Fibroblast of peridontal ligament (primary cell): ENCODE measurements around the gene ACKR2.

Experiments used
- DNase-seq: peaks from one replicate; pipeline ENCODE4 v3.0.0-alpha.2; 2010; ENCODE audit errors: extremely low read depth

Gene ACKR2

DNA sequence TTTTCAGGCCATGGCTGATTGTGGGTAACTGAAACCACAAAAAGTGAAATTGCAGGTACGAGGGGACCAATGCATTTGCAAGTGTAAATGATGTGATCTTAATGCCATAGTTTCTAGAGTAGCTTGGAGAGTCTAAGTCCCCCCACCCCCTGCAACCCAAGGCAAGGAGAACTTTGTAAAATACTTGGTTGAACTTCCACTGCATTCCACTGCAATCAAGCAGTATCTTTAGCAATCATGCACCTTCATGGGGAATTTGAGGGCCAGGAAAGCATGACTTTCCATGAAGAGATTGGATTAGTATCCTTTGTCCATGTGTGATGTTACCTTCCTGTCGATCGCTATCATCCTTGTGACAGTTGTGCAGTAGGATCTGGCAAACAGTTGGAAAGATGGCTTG, 77.8 kb downstream of the ACKR2 start:
- no peak for DNase-seq

DNA sequence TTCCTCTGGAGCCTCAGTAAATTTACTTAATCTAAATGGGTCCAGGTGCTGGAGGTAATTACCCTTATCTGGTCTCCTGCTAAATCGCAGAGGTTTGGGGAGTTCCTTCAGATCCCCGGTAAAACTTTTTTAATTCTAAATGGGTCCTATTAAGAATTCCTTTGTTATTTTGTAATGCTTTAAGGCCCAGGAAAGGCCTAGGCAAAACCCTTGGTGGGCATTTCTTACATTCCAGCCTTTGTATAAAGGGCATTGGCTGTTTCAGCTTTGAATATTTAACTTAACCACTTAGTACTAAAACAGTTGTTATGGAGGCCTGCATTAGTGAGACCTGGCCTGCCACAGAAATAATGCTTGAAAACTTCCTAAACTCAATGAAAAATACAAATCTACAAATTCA, 81.8 kb downstream of the ACKR2 start:
- DNase-seq: no peak

DNA sequence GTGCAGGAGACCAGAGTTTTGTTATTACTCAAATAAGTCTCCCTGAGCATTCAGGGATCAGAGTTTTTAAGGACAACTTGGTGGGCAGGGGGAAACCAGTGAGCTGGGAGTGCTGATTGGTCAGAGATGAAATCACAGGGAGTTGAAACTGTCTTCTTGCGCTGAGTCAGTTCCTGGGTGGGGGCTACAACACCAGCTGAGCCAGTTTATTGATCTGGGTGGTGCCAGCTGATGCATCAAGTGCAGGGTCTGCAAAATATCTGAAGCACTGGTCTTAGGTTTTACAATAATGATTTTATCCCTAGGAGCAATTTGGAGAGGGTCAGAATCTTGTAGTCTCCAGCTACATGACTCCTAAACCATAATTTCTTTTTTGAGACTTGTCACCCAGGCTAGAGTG, 82.9 kb downstream of the ACKR2 start:
- no peak for DNase-seq

DNA sequence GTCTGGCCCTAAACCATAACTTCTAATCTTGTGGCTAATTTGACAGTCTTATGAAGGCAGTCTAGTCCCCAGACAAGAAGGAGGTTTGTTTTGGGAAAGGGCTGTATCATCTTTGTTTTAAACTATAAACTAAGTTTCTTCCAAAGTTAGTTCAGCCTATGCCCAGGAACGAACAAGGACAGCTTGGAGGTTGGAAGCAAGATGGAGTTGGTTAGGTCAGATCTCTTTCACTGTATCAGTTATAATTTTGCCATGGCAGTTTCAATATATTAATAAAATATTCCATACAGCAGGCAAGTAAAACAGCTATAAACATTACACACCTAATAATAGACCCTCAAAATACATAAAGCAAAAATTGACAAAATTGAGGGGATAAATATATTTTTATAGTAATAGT, 83.6 kb downstream of the ACKR2 start:
- DNase-seq: no peak

DNA sequence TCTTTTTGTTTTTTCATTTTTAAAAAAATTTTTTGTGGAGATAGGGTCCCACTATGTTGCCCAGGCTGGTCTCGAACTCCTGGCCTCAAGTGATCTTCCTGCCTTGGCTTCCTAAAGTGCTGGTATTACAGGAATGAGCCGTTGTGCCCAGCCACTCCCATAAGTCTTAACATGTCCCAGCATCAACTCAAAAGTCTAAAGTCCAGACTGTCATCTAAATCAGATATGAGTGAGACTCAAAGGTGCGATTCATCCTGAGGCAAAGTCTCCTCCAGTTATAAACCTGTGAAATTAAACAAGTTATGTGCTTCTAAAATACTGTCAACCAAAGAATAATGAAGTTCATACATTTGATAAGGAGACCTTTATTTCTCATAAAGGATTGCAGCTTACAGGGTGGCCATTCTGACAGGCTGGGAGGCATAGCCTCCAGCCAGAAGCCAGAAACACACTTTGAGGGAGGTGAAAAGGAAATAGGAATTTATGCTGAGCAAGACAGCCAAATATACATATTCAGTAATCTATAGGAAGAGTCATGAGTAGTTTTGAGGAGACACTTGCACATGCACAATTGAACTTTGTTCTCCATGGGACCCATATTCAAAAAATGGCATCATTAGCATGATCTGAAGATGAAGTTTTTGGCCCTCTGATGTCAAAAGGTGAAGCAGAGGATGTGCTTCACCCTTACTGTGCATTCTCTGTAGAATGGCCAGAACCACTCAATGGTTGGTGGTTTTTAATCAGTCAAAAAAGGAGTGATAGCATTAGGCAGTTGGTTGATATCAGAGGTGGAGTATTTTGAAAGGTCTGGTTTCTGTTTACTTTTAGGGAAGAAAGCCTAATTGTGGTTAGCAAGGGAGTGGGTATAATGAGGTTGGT, 85.7 kb downstream of the ACKR2 start:
- DNase-seq: no peak

DNA sequence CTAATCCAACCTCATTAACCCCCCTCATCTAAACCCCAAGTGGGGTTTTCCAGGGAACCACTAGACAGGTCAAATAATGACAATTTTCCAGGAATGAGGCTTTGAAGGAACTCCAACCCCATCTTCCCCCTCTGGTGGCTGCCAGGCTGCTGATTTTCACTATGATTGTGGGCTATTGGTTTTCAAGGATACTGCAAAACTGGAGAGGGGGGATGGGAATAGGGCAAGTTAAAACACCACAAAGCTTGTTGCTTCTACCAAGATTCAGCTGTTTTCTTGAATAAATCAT, 86.3 kb downstream of the ACKR2 start:
- DNase-seq: no peak

DNA sequence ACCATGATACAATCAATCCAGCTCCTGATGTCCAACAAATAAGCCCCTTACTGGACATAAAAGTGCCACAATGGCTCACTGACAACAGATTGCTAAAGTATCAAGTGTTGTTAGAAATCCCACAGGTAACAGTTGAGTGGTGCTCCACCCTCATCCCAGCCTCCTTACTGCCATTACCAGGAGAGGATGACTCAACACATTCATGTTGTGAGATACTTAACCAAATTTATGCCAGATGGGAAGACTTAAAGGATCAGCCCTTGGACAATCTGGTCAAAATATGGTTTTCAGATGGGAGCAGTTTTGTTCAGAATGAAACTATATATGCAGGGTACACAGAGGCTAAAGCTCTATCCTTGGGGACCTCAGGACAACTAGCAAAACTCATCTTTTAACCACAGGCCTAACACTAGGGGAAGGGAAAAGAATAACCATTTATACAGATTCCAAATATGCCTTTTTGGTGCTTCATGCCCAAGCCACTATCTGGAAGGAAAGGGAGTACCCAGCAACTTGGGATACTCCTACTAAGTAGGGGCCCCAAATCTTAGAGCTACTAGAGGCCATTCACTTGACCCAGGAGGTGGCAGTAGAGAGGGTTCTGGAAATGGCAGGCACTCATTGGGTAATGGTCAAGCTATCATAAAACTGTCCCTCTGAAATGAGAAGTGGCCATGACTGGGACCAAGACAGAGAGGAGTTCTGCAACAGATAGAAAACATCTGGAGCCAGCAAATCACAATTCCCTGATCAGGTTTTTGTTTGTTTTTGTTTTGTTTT, 89.8 kb downstream of the ACKR2 start:
- DNase-seq: no peak

DNA sequence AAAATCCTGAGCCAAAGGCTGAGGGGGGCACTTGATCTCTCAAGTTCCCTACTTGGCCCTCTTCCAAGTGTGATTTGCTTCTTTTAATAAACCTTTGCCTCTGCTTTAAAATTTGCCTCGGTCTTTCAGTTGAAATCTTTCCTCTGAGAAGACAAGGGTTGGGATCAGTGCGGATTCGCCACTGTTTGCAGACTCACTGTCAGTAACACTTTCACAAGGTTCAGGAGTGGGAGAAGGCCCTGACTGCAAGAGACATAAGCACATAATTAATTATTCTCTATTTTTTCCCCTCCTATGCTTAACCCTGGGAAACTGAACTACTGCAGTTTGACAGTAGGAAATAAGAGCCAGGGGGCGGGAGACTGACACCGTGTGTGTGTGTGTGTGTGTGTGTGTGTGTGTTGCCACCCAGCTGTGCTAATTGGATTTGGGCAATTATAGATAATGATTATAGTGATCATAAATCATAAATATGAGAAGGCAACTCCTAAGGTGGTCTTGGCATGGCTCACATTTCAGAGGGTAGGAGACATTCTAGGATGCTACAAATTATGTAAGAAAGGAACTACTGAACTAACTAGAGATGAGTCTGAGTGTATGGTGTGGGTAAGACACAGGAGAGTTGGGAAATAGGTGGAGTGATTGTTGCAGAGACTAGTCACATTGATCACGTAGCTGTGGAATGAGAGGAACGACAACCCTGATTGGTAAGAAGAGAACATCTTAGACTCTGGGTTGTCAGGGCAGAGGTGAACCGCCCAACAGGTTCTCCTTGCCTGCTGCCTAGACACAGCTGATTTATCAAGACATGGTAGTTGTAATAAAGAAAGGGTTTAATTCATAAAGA, 91.2 kb downstream of the ACKR2 start:
- DNase-seq: no peak

DNA sequence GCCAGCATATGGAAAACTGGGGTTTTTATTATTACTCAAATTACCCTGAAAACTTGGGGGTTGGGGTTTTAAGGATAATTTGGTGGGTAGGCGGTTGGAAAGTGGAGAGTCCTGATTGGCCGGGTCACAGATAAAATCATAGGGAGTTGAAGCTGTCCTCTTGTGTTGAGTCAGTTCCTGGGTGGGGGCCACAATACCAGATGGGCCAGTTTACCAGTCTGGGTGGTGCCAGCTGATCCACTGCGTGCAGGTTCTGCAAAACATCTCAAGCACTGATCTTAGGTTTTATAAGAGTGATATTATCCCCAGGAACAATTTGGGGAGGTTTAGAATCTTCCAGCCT, 91.8 kb downstream of the ACKR2 start:
- DNase-seq: no peak

DNA sequence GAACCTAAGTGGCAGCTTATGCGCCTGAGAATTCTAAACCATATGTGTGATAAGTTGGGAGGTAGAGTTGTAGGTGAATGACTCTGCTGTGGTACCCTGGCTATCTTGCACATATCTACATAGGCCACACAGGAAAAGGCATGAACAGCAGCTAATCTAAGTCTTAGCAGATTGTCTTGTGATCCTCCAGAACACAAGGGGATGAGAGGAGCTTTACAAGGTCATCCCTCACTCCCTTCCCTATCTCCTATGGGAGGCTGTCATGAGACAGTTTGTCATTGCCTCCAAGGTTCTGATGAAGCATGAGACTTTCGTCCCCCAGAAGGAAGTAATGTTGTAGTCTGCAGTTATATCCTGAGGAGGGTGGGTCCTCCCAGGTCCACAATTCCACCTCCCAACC, 93.0 kb downstream of the ACKR2 start:
- DNase-seq: no peak

DNA sequence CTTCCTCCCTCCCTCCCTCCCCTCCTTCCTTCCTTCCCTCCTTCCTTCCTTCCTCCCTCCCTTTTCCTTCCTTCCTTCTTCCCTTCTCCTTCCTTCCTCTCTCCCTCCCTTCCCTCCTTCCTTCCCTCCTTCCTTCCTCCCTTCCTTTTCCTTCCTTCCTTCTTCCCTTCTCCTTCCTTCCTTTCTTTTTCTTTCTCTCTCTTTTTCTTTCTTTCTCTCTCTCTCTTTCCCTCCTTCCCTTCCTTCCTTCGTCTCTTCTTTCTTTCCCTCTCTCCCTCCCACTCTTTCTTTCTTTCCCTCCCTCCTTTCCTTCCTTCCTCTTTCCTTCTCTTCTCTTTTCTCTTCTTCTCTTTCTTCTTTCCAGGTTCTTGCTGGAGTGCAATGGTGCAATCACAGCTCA, 94.8 kb downstream of the ACKR2 start:
- no peak for DNase-seq

DNA sequence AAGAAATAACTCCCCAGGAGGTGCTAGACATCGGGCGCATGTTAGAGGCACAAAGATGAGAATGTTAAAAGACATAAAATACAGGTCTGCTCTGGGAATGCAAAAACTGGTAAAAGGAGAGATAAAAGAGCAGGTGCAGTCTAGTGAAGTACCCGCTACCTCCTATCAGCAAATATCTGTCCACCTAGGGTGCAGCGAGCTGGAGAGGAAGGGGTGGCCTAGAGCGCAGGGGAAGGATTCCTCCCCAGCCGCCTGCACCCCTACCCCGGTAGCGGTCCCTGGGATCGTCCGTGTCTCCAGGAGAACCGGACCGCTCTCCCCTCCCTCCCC, 96.5 kb downstream of the ACKR2 start:
- no peak for DNase-seq

DNA sequence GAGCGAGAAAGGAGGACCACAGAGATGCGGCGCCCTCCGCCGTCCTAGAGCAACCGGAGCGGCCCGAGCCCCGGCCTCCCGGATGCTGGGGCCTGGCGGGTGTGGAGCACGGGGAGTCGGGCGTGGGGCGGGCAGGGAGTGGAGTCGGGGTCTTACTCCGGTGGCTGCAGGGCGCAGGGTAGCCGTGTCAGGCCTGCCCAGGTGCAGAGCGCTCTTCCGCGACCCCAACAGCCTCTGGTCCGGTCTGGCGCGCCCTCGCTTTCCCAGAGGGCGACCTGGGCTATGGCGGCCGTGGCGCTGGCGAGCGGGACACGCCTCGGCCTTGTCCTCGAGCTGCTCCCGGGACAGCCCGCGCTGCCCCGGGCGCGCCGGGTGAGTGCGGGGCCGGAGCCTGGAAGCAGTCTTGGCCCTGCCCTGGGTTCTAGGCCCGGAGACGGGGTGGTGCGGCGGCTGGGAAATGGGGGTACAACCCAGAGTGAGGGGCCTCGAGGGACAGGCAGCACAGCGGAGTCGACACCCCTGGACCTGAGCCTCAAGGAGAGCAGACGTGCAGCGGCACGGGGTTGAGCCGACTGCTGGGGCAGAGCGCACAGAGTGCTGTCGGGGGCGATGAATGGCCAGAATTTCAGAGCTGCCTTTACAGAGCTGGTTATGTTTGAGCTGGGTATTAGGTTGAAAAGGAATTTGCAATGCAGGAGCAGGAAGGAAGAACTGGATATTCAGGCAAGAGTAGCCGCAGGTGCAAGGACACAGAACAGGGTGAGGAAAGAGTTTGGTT, 97.0 kb downstream of the ACKR2 start, which contains the start of gene ZNF662:
Gene ZNF662, plus strand, starts transcription at position 73 of the 778 bp plus-strand sequence. CDS start 1,973 bp downstream, outside the sequence.
- DNase-seq: peak; percentile 16

DNA sequence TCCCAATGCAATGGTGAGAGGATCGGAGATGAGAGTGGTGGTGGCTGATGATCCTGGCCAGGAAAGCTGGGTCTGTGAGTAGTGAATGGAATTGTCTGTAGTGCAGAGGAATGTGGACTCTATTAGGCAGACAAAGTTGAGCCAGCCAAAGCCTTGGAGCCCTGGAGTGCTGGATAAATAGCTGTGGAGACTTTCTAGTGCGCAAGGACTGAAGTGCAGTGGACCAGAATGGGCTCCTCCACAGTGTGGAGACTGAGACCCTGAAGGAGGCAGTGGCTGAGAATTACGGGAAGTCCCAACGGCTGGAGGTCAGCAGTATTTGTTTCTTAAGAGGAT, 97.6 kb downstream of the ACKR2 start:
- no peak for DNase-seq

DNA sequence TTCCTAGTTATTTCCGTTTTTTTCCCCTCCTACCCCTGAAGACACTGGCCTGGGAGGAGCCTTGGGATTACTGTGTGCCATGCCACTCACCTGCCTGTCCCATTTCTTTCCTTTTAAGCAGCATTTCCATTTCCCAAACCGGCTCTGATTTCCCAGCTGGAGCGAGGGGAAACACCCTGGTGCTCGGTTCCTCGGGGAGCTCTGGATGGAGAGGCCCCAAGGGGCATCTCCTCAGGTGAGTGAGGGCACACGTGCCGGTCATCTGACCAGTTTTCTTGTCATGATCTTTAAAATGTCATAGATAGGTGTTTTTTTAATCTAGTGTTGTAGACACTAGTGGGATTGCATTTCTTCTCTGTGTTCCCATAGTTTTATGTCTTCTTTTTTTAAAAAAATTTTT, 99.4 kb downstream of the ACKR2 start:
- no peak for DNase-seq

DNA sequence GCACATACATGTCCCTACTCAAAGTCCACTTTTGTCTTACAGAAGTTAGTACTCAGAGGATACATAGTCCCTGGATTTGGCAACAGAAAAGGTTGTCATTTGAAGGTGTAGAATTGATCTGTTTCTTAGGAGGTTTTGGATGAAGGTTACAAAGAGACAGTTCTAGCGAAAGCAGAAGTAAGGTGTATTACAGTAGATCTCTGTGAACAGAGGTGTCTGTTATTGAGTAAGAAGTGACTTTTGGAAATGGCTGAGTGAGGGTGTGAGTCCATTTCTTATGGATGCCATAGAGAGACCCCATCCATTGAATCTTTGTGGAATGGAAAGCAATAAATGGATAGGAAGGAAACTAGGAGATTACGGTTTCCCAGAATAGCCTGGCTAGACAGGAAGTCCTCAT, 102.3 kb downstream of the ACKR2 start:
- DNase-seq: no peak

DNA sequence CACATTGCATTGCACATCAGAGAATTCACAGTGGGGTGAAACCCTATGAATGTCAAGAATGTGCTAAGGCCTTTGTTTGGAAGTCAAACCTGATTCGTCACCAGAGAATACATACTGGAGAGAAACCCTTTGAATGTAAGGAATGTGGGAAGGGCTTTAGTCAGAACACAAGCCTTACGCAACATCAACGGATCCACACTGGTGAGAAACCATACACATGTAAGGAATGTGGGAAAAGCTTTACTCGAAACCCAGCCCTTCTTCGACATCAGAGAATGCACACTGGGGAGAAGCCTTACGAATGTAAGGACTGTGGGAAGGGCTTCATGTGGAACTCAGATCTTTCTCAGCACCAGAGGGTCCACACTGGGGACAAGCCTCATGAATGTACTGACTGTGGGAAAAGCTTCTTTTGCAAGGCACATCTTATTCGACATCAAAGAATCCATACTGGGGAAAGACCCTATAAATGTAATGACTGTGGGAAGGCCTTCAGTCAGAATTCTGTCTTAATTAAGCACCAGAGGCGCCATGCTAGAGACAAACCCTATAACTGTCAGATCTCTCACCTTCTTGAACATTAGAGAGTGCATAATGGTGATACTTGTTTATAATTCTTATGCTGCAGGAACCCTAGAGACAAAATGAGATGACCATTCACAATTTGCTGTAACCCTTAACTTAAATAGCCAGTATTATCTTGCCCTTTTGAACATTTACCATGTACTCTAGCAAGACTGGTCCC, 105.7 kb downstream of the ACKR2 start:
- no peak for DNase-seq
